GM23338 (cell line): ENCODE data around the gene IGFBP7. TPM values are rescaled to one million over a fixed set of nuclear protein-coding genes. Genes with fewer than 3 reads are reported as not detected.

Experiments
- ATAC-seq: fragments of 200-7000 bp; cut with Tn5 transposase; 3 replicates; pipeline ENCODE4 v1.9.1; 2020
- DNase-seq: peaks from one replicate; pipeline ENCODE4 v3.0.0-alpha.2; 2015; ENCODE audit warnings: low spot score
- H2AFZ ChIP-seq: fragments of 200-600 bp; sonication (generic); 2 replicates; pipeline ENCODE4 v1.8.0; 2016; ENCODE audit warnings: antibody characterized with exemption, mild to moderate bottlenecking, moderate library complexity
- H3F3A ChIP-seq: fragments of 200-600 bp; sonication (generic); replicated peaks from 2 replicates; pipeline ENCODE4 v1.8.0; 2017; ENCODE audit warnings: antibody characterized with exemption, mixed run types, low read depth
- H3K27ac ChIP-seq: fragments of 200-600 bp; sonication (generic); 2 replicates; pipeline ENCODE4 v1.6.1; 2016; ENCODE audit warnings: low read depth
- H3K27me3 ChIP-seq: fragments of 200-600 bp; sonication (generic); 2 replicates; pipeline ENCODE4 v1.8.0; 2016; ENCODE audit warnings: mild to moderate bottlenecking, mixed run types, moderate library complexity; ENCODE audit not compliant: insufficient read depth
- H3K36me3 ChIP-seq: fragments of 200-600 bp; sonication (generic); 2 replicates; pipeline ENCODE4 v1.8.0; 2016; ENCODE audit warnings: mild to moderate bottlenecking; ENCODE audit not compliant: insufficient read depth
- H3K4me1 ChIP-seq: fragments of 200-600 bp; sonication (generic); 2 replicates; pipeline ENCODE4 v1.8.0; 2016; ENCODE audit warnings: mild to moderate bottlenecking, moderate library complexity; ENCODE audit not compliant: insufficient read depth
- H3K4me2 ChIP-seq: fragments of 200-600 bp; sonication (generic); 2 replicates; pipeline ENCODE4 v1.7.1; 2017; ENCODE audit warnings: mixed run types
- H3K4me3 ChIP-seq: fragments of 200-600 bp; sonication (generic); 2 replicates; pipeline ENCODE4 v1.6.1; 2016; ENCODE audit warnings: mixed run types
- H3K79me2 ChIP-seq: fragments of 200-600 bp; sonication (generic); replicated peaks from 2 replicates; pipeline ENCODE4 v1.8.0; 2017; ENCODE audit warnings: mild to moderate bottlenecking; ENCODE audit not compliant: insufficient read depth
- H3K9me2 ChIP-seq: fragments of 200-600 bp; sonication (generic); 2 replicates; pipeline ENCODE4 v1.8.0; 2017; ENCODE audit not compliant: insufficient read depth
- H4K20me1 ChIP-seq: fragments of 200-600 bp; sonication (generic); replicated peaks from 2 replicates; pipeline ENCODE4 v1.8.0; 2017; ENCODE audit warnings: mild to moderate bottlenecking; ENCODE audit not compliant: insufficient read depth
- H3K27ac Mint-ChIP-seq: 2 replicates; pipeline ENCODE4 v1.8.0; 2020; ENCODE audit warnings: inconsistent platforms, mild to moderate bottlenecking, moderate library complexity, mixed read lengths
- H3K27me3 Mint-ChIP-seq: 3 replicates; pipeline ENCODE4 v1.8.0; 2022; ENCODE audit warnings: low read depth, mild to moderate bottlenecking, moderate library complexity, mixed read lengths, inconsistent platforms; ENCODE audit not compliant: insufficient read depth, poor library complexity
- H3K36me3 Mint-ChIP-seq: 3 replicates; pipeline ENCODE4 v1.8.0; 2021; ENCODE audit warnings: low read depth, mild to moderate bottlenecking, inconsistent platforms, moderate library complexity, mixed read lengths
- H3K4me1 Mint-ChIP-seq: 3 replicates; pipeline ENCODE4 v1.8.0; 2020; ENCODE audit warnings: mild to moderate bottlenecking, inconsistent platforms, mixed read lengths
- H3K4me3 Mint-ChIP-seq: 3 replicates; pipeline ENCODE4 v1.8.0; 2021; ENCODE audit warnings: moderate library complexity, mild to moderate bottlenecking, inconsistent platforms, mixed read lengths
- H3K9me3 Mint-ChIP-seq: 3 replicates; pipeline ENCODE4 v1.8.0; 2020; ENCODE audit warnings: moderate library complexity, mild to moderate bottlenecking, inconsistent platforms, mixed read lengths
- CREB1 ChIP-seq: fragments of 250-450 bp; sonication (Bioruptor Pico); IDR thresholded peaks from 2 replicates; pipeline ENCODE4 v1.5.0; 2020; ENCODE audit warnings: low read depth, mild to moderate bottlenecking, moderate library complexity
- ETS1 ChIP-seq: IDR thresholded peaks from 2 replicates; pipeline ENCODE4 v1.6.1; 2016; ENCODE audit warnings: antibody characterized with exemption
- EZH2phosphoT487 ChIP-seq: fragments of 200-600 bp; sonication (generic); IDR thresholded peaks from one replicate; pipeline ENCODE4 v1.8.1; 2018; ENCODE audit warnings: antibody characterized with exemption; ENCODE audit not compliant: unreplicated experiment
- JUNB ChIP-seq: IDR thresholded peaks from one replicate; pipeline ENCODE4 v1.6.1; 2016; ENCODE audit warnings: antibody characterized with exemption; ENCODE audit not compliant: unreplicated experiment
- POLR2AphosphoS5 ChIP-seq: IDR thresholded peaks from 2 replicates; pipeline ENCODE4 v1.6.1; 2016; ENCODE audit warnings: antibody characterized with exemption, low read depth
- ZNF114 ChIP-seq: fragments of 250-450 bp; sonication (Bioruptor Pico); IDR thresholded peaks from 2 replicates; pipeline ENCODE4 v1.5.0; 2020; ENCODE audit warnings: mild to moderate bottlenecking, moderate library complexity
- polyA plus RNA-seq: library from polyadenylated mRNA; unstranded; fragments of >200 nt; fragmentation: Nextera tagmentation; extraction: Ambion mirVana; gene quantifications from 2 replicates; pipeline ENCODE4 v1.2.1, GENCODE V29; 2016
- total RNA-seq: library from RNA; depleted of rRNA; stranded (reverse); fragments of >200 nt; shearing (Covaris generic); gene quantifications from 2 replicates; pipeline ENCODE4 v1.2.3, GENCODE V29; 2014
- TF ChIP-seq, protein P1 (sequence below): fragments of 250-450 bp; sonication (Bioruptor Pico); IDR thresholded peaks from 2 replicates; pipeline ENCODE4 v1.5.0; 2020; ENCODE audit warnings: mild to moderate bottlenecking, moderate library complexity
- TF ChIP-seq, protein P2 (sequence below), 2 experiments: fragments of 200-600 bp in 1 of 2; sonication (generic) in 1 of 2; conservative IDR thresholded peaks; 2 replicates each; pipeline versions ENCODE4 v1.5.1 to v1.6.1; 2016 to 2017; ENCODE audit warnings: antibody characterized with exemption in 2 of 2, low read depth in 2 of 2, mild to moderate bottlenecking in 2 of 2, moderate library complexity in 1 of 2

The IGFBP7 gene
- total and polyA plus RNA-seq, 2 experiments from 2014 or later: 0.49 to 7.9 TPM

DNA sequence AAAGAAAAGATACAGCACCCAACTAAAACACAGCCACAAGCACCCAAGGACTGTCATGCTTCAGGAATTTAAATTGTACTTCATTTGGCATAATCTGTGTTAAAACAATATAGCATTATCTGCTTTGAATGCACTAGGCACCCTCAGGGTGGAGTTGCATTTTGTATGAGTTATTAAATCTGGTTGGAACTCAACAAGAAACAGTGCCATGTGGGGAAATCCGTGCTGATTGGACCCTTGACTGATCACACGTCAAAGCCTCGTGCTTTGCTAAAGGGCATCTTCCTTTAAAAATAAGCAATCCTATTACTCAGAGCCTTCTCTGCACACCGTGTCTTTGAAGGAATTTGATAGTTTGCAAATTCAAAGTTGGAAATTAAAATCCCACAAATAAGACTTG lies 35.4 kb downstream of the IGFBP7 start:
- Histone ChIP-seq H2AFZ (no peak overlapping the region), H3K36me3 (no peaks in the 10 kb centered on the region), H3K9me2 (no peaks in the 10 kb centered on the region), H3K27ac (no peak overlapping the region), H3K4me3 (no peak overlapping the region), H3K27me3 (no peaks in the 10 kb centered on the region), H3K4me2 (no peak overlapping the region), H3K79me2 (no peaks in the 10 kb centered on the region), H3K4me1 (peaks cover 18% of the 10 kb centered on the region), H3F3A (no peaks in the 10 kb centered on the region), H4K20me1 (no peaks in the 10 kb centered on the region)
- Mint-ChIP-seq H3K36me3 (no peaks in the 10 kb centered on the region), H3K9me3 (no peaks in the 10 kb centered on the region), H3K4me3 (no peak overlapping the region), H3K27me3 (peaks cover 4% of the 10 kb centered on the region), H3K27ac (no peak overlapping the region), H3K4me1 (peaks cover 20% of the 10 kb centered on the region)
- TF ChIP-seq CREB1 (CRISPR knock-in tag): no peak
- TF ChIP-seq ZNF114 (CRISPR knock-in tag): no peak
- TF ChIP-seq, protein P1, sequence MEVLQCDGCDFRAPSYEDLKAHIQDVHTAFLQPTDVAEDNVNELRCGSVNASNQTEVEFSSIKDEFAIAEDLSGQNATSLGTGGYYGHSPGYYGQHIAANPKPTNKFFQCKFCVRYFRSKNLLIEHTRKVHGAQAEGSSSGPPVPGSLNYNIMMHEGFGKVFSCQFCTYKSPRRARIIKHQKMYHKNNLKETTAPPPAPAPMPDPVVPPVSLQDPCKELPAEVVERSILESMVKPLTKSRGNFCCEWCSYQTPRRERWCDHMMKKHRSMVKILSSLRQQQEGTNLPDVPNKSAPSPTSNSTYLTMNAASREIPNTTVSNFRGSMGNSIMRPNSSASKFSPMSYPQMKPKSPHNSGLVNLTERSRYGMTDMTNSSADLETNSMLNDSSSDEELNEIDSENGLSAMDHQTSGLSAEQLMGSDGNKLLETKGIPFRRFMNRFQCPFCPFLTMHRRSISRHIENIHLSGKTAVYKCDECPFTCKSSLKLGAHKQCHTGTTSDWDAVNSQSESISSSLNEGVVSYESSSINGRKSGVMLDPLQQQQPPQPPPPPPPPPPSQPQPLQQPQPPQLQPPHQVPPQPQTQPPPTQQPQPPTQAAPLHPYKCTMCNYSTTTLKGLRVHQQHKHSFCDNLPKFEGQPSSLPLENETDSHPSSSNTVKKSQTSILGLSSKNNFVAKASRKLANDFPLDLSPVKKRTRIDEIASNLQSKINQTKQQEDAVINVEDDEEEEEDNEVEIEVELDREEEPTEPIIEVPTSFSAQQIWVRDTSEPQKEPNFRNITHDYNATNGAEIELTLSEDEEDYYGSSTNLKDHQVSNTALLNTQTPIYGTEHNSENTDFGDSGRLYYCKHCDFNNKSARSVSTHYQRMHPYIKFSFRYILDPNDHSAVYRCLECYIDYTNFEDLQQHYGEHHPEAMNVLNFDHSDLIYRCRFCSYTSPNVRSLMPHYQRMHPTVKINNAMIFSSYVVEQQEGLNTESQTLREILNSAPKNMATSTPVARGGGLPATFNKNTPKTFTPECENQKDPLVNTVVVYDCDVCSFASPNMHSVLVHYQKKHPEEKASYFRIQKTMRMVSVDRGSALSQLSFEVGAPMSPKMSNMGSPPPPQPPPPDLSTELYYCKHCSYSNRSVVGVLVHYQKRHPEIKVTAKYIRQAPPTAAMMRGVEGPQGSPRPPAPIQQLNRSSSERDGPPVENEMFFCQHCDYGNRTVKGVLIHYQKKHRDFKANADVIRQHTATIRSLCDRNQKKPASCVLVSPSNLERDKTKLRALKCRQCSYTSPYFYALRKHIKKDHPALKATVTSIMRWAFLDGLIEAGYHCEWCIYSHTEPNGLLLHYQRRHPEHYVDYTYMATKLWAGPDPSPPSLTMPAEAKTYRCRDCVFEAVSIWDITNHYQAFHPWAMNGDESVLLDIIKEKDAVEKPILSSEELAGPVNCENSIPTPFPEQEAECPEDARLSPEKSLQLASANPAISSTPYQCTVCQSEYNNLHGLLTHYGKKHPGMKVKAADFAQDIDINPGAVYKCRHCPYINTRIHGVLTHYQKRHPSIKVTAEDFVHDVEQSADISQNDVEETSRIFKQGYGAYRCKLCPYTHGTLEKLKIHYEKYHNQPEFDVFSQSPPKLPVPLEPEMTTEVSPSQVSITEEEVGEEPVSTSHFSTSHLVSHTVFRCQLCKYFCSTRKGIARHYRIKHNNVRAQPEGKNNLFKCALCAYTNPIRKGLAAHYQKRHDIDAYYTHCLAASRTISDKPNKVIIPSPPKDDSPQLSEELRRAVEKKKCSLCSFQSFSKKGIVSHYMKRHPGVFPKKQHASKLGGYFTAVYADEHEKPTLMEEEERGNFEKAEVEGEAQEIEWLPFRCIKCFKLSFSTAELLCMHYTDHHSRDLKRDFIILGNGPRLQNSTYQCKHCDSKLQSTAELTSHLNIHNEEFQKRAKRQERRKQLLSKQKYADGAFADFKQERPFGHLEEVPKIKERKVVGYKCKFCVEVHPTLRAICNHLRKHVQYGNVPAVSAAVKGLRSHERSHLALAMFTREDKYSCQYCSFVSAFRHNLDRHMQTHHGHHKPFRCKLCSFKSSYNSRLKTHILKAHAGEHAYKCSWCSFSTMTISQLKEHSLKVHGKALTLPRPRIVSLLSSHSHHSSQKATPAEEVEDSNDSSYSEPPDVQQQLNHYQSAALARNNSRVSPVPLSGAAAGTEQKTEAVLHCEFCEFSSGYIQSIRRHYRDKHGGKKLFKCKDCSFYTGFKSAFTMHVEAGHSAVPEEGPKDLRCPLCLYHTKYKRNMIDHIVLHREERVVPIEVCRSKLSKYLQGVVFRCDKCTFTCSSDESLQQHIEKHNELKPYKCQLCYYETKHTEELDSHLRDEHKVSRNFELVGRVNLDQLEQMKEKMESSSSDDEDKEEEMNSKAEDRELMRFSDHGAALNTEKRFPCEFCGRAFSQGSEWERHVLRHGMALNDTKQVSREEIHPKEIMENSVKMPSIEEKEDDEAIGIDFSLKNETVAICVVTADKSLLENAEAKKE (CRISPR knock-in tag): no peak
- no peak for TF ChIP-seq POLR2AphosphoS5
- no peak for TF ChIP-seq EZH2phosphoT487
- TF ChIP-seq, protein P2, sequence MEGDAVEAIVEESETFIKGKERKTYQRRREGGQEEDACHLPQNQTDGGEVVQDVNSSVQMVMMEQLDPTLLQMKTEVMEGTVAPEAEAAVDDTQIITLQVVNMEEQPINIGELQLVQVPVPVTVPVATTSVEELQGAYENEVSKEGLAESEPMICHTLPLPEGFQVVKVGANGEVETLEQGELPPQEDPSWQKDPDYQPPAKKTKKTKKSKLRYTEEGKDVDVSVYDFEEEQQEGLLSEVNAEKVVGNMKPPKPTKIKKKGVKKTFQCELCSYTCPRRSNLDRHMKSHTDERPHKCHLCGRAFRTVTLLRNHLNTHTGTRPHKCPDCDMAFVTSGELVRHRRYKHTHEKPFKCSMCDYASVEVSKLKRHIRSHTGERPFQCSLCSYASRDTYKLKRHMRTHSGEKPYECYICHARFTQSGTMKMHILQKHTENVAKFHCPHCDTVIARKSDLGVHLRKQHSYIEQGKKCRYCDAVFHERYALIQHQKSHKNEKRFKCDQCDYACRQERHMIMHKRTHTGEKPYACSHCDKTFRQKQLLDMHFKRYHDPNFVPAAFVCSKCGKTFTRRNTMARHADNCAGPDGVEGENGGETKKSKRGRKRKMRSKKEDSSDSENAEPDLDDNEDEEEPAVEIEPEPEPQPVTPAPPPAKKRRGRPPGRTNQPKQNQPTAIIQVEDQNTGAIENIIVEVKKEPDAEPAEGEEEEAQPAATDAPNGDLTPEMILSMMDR (conservative IDR thresholded peaks at IDR 0.05; ENCODE audit: low read depth in 2 of 2): no peak
- no peak for TF ChIP-seq ETS1
- no peak for TF ChIP-seq JUNB
- ATAC-seq: no peak
- DNase-seq: no peak
